Stimulated activated CD4-positive, alpha-beta T cell treated with anti-CD3 and anti-CD28 coated beads, Interleukin-4, amount 100 ng/mL, for 4 hours (primary cell): ENCODE results near the gene GMPR.
"Not testable (repeated sequence)": the region's sequence is repeated elsewhere in the genome, so short reads cannot be mapped to it uniquely, and the experiment has no call there.

Experiments
- DNase-seq, 2 experiments: peaks; one replicate each; pipeline ENCODE4 v3.0.0-alpha.2; 2020

GMPR gene

DNA sequence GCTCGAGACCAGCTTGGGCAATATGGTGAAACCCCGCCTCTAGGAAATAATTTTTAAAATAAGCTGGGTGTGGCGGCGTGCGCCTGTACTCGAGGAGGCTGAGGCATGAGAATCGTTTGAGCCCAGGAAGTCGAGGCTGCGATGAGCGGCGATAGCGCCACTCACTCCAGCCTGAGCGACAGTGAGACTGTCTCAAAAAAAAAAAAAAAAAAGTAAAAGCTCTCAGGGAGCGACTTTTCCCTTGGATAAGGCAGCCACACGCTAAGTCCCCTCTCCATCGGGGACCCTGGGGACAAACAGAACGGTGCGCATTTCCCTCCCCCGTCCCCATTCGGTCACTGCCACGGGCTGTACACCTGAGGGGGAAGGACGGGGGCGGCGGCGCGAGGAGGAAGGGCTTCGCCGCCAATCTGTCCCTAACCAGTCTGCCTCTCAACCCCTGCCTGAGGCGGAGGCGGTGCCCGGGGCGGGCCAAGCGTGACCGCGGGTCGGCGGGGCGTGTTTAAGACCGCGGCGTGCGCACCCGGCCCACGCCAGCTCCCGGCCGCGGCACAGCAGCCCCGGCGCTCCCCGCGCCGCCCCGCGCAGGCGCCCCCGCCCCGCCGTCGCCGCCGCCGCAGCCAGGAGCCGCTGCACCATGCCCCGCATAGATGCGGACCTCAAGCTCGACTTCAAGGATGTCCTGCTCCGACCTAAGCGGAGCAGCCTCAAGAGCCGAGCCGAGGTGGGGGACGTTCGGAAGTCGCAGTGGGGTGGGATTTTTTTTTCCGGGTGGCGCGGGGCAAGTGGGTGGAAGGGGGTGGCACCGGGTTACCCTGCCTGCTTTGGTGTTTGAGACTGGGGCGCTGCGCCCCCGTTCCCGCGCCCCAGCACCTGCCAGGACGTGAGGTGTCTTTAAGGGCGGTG, at the start of gene GMPR:
GMPR (plus strand) TSS at position 531 of the 906 bp plus-strand sequence; CDS start at position 638, 107 bp downstream.
- peak; percentile 66 to 74 for DNase-seq

DNA sequence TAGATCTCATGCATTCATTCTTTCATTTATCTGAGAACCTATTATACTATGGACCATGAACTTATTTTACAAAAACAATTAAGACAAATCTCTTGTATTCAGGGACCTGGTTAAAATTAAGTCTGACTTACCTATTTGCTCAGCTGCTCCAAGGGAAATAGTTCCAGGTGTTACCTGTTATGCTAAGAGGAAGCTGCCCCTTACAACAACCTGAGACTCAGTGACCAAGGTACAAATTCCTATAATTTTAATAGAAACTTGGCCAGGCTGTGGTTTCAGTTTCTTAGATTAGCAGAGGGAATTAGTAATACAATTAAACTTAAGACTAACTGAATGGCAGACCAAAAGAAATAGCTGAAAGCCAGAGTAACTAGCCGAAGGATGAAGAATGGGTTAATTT, 48.2 kb upstream of the GMPR start:
- no peak for DNase-seq

DNA sequence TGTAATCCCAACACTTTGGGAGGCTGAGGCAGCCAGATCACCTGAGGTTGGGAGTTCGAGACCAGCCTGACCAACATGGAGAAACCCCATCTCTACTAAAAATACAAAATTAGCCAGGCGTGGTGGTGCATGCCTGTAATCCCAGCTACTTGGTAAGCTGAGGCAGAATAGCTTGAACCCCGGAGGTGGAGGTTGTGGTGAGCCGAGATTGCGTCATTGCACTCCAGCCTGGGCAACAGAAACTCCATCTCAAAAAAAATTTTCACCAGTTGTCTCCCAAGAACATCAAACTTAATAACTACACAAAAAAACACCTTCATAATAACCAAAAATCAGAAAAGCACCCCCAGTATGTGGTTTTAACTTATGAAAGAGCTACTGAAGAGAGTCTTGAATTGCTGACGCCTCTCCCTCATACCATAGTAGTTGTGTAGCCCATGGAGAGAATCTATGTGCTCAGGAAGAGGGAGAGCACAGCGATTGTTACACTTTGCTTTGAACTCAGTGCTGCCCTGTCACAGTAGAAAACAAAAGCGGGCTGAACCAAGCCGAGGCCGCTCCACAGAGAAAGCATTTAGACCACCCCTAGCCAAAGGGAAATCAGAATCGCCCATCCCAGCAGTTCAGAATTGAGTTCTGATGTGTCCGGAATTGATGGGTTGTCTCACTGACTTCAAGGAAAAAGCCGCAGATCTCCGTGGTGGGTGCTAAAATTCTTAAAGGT, 42.0 kb upstream of the GMPR start:
- DNase-seq, result no peak

DNA sequence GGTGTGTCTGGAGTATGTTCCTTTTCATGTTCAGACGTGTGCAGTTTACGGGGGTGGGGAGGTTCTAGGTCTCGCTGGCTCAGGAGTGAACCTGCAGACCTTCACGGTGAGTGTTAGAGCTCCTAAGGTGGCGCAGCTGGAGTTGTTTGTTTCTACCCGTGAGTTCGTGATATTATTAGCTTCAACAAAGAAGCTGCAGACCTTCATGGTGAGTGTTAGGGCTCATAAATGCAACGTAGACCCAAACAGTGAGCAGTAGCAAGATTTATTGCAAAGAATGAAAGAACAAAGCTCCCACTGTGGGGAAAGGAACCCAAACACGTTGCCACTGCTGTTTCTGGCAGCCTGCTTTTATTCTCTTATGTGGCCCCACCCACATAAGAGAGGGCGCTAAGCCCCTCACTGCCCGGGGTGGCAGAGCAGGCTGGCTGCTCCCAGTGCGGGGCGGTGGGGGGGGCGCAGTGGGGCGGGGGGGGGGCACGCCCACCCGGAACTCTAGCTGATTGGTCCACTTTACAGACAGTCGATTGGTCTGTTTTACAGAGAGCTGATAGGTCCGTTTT, 41.3 kb upstream of the GMPR start:
- no peak for DNase-seq

DNA sequence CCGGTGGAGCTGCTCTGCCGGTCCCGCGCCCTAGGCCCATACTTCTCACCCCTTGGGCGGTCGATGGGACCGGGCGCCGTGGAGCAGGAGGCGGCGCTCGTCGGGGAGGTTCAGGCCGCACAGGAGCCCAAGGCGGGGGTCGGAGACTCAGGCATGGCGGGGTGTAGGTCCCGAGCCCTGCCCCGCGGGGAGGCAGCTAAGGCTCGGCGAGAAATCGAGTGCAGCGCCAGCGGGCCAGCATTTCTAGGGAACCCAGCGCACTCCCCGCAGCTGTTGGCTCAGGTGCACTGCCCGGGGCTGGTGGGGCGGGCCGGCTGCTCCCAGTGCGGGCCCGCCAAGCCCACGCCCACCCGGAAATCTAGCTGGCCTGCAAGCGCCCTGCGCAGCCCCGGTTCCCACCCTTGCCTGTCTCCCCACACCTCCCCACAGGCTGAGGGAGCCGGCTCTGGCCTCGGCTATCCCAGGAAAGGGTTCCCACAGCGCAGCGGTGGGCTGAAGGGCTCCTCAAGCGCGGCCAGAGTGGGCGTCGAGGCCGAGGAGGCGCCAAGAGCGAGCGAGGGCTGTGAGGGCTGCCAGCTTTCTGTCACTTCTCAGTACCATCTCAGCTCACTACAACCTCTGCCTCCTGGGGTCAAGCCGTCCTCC, 40.2 kb upstream of the GMPR start:
- no peak for DNase-seq

DNA sequence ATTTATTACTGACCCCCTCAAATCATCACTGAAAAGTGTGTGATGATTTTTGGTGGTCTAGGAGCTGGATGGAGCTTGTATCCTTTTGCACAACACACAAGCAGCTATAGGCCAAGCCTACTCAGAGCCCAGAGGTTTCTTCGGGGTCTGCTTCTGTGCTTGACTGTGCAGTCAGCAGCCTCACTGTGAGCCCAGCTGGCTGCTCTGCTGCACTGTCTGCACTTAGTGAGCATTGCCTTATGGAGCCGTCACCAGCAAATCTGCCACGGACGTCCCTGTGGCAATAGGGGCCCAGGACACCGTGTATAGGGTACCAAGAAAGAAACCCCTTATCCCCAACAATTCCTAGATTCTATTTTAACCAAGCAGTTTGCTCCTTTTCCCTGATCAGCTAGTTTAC, 38.6 kb upstream of the GMPR start:
- DNase-seq, result no peak

DNA sequence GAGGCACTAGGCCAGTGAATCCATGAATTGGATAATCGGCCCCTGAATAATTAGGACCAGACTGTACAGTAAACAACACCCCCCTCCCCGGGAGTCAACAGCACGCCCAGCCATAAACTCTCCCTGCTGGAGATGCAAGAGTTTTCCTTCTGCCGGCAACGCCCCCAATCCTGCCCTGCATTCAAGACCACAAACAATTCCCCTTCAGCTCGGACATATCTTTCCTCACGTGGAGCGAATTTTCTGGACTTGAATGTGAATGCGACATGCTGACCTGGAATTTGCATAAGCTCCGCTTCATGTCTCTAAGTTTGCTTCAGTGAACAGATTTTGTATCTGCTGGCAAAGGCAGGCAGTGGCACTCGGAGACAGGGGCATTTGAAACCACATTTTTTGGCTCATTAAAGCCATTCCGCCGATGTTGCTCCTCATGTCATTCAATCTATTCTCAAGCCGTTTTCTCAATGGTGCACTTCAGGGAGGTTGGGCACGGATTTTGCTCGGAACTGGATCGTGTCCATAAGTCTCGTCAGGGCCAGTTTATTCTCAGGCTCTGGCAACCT, 38.0 kb upstream of the GMPR start:
- no peak for DNase-seq

DNA sequence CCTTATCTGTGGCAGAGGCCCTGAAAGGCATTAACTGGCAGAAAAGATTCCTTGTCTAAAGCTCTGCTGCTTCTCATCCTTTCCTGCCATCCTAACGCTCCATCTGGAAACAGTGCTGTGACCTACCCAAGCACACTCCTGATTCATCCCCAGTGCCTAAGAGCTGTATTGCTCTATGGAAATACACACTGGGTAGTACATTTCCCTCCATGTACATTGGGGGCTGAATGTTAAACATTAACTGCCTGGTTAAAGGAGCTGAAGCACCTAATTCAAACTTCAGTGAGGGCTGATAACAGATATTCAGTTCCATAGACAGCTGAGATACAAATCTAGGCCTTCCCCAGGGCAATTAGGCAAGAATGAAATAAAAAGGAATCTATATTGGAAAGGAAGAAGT, 36.7 kb upstream of the GMPR start:
- DNase-seq, result no peak

DNA sequence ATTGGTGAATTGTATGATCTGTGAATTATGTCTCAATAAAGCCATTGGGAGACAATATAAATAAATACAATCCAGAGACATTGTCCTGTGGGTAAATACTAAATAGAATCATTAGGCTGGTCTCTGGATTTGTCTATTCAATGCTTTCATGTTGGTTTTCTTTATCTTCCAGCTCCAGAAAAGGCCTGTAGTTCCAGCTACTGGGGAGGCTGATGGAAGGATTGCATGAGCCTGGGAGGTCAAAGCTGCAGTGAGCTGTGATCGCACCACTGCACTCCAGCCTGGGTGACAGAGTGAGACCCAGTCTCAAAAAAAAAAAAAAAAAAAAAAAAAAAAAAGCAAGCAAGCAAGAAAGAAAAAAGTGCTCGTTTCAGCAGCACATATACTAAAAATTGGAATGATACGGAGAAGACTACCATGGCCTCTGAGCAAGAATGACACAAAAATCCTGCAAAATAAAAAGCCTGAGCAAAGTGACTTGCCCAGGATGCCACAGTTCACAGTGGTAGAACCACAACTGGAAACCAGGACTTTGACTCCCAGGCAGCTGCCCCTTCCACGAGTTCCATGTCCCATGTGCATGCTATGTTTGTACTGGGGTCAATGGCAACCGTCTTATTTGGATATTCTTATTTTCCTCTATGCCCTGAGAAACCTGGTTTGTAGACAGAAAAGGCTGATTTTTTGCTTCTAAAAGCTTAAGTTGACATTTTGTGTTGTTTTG, 33.6 kb upstream of the GMPR start:
- no peak for DNase-seq

DNA sequence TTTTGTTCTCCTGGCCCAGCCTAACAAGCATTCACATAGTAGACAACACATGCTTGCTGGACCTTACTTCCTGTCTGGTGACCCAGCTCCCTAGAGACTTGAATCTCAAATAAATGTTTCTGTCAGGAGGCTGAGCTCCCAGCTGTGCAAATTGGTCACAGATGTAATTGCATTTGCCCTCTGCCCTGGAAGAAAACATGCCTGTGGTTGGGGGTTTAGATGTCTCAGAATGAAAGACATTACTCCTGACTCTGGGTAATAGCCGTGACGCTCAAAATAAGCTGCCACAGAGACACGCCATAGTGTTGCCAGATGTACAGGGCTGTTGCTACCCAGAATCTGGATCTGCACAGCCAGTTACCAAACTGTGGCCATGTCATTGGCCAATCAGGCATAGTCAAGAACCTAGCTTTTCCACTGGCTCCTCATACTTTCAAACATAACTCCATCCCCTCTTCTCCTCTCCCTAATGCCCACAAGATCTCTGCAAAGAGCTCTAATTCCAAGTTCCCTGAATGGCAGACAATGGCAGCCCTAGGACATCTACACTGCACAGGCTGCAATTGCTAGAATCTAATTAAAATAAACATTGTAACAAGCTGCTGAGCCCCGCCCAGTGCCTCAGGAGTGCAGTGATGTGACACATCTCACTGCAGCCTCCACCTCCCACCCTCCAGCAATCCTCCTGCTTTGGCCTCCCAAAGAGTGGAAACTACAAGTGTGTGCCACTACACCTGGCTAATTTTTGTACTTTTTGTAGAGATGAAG, 32.8 kb upstream of the GMPR start:
- no peak for DNase-seq

DNA sequence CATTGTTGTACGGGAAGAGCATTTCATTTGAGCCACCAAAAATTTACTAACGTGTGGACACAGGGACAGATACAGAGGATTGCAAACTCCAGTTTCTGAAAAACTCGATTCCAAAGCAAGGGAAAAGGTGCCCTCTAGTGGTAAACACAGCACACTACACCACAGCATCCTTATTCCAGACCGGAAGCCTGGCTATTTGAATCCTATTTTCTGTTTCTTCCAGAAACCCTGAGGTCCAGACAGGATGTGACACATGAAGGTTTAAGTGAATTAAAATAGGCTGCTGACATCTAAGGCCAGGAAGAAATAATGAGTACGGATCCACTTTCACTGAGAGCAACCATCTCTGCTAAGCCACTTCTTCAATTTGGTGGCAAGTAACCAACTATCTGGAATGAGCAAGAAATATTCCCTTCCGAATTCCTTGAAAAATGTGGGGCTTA, 31.8 kb upstream of the GMPR start:
- DNase-seq, result peak; percentile 9 to 10

DNA sequence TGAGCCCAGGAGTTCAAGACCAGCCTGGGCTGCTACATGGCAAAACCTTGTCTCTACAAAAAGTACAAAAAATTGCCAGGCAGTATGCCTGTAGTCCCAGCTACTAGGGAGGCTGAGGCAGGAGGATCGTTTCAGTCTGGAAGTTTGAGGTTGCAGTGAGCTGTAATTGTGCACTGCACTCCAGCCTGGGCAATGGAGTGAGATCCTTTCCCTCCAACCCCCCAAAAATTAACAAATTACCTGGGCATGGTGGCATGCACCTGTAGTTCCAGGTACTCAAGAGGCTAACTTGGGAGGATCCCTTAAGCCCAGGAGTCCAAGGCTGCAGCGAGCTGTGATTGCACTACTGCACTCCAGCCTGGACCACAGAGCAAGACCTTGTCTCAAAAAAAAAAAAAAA, 29.4 kb upstream of the GMPR start:
- DNase-seq, result no peak

DNA sequence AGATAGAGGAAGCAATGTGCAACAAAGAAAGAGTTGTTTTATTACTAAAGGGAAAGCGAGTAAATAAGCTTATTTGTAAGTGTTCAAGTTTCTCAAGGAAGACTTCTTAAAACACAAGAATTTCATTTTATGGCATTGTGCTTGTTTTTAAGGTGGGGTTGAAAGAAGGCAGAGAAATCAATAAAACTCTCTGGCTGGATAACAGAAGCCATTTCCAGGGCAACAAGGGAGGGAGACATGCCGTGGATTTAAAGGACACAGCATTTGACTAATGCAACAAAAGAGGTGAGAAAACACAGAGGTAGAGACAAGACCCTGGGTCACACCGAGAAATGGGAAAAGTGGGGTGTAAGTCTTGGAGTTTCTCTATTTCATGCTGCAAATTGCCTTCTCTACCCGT, 28.8 kb upstream of the GMPR start:
- DNase-seq, result no peak

DNA sequence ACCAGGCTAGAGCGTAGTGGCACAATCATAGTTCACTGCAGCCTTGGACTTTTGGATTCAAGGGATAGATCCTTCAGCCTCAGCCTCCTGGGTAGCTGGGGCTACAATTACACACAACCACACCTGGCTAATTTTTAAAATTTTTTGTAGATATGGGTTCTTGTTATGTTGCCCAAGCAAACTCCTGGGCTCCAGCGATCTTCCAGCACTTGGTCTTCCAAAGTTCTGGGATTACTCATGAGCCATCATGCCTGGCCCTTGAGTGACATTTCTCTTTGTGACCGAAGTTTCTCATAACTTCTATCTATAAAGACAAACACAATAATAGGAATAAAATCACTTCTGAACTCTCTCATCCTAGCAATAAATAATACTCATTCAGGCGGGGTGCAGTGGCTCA, 26.1 kb upstream of the GMPR start:
- DNase-seq, result no peak

DNA sequence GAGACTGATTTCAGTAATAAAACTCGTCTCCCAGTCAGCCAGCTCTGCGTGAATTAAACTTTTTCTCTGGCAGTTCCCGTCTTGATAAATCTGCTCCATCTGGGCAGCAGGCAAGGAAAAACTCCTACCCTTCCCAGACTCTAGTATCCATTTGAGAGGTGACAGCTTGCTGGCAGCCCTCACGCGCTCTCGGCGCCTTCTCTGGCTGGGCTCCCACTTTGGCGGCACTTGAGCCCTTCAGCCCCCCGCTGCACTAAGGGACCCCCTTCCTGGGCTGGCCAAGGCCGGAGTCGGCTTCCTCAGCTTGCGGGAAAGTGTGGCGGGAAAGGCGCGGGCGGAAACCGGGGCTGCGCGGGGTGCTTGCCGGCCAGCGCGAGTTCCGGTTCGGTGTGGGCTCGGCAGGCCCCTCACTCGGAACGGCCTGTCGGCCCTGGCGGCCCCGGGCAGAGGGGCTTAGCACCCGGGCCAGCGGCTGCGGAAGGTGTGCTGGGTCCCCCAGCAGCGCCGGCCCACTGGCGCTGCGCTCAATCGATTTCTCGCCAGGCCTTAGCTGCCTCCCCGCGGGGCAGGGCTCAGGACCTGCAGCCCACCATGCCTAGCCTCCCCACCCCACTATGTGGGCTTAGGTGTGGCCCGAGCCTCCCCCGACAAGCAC, 21.8 kb upstream of the GMPR start:
- no peak for DNase-seq

DNA sequence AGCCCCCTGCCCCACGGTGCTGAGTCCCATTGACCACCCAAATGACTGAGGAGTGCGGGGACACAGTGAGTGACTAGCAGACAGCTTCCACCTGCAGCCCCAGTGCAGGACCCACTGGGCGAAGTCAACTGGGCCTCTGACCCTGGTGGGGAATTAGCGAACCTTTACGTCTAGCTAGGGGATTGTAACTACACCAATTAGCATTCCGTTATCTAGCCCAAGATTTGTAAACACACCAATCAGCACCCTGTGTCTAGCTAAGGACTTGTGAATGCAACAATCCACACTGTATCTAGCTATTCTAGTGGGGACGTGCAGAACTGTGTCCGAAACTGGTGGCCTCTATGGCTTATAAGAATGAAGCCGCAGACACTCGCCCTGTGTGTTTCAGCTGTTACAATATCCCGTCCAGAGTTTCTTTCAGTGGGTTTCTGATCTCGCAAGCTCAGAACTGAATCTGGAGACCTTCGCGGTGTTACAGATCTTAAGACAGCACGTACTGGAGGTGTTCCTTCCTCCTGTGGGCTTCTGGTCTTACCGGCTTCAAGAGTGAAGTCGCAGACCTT, 21.1 kb upstream of the GMPR start:
- DNase-seq, result no peak

DNA sequence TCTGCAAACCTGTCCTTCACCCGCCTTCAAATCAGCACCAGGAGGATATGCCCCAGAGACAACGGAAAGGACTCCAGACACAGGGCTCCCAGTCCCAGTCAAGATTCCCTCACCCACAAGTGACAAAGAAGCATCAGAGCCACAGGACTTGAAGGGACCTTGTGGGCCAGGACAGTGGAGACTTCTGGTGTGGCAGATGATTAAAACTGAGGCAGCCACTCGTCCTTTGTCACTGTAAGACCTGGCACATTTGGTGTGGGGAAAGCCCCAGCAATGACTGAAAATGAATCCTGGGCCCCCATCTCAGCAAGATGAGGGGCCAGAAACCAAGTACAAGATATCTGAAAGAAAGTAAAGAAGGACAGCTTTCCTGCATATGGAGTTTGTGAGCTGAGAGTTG, 15.6 kb upstream of the GMPR start:
- no peak for DNase-seq

DNA sequence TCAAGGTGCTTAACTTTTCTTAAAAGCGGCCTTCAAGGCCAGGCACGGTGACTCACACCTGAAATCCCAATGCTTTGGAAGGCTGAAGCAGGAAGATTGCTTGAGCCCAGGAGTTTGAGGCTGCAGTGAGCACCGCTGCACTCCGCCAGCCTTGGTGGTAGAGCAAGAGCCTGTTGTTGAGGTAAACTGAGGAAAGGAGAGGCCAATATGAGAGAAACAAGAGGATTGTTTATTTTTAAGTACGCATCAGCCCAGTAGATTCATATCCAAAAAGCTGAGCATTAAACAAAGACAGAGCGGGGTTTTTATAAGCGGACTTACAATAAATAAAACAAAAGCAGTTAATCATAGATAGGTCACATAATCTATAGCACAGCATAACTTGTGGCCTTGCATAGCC, 15.0 kb upstream of the GMPR start:
- no peak for DNase-seq

DNA sequence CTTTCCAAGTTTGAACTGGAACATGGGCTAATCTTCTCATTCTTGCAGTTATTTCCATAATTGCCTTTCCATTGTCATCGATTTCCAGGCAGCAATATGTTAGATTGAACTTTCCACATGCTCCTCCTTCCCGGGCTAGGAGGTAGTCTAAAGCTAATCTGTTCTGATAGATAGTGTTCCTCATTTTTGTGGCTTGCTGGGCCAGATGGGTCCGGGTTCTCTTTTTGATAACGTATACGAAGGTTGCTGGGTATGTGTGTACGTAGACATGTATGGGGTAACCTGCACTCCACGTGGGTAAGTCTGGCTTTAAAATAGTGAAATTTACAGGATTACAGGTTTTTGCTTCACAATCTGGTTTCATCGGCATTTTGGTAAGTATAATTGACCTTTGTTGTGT, 14.0 kb upstream of the GMPR start:
- DNase-seq, result no peak

DNA sequence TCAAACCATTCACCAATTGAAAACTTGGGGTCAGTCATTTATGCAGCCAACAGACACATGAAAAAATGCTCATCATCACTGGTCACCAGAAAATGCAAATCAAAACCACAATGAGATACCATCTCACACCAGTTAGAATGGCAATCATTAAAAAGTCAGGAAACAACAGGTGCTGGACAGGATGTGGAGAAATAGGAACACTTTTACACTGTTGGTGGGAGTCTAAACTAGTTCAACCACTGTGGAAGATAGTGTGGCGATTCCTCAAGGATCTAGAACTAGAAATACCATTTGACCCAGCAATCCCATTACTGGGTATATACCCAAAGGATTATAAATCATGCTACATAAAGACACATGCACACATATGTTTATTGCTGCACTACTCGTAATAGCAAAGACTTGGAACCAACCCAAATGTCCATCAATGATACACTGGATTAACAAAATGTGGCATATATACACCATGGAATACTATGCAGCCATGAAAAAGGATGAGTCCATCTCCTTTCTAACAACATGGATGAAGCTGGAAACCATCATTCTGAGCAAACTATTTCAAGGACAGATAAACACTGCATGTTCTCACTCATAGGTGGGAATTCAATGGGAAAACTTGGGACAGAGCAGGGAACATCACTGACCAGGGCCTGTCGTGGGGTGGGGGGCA, 13.2 kb upstream of the GMPR start:
- not testable (repeated sequence) for DNase-seq
